Middle frontal gyrus (tissue), 1 donor: ENCODE results near the gene RFNG.

Experiments used
- DNase-seq: peaks from one replicate; pipeline ENCODE4 v3.0.0-alpha.2; 2015; ENCODE audit warnings: low spot score; ENCODE audit errors: extremely low spot score

The RFNG gene

DNA sequence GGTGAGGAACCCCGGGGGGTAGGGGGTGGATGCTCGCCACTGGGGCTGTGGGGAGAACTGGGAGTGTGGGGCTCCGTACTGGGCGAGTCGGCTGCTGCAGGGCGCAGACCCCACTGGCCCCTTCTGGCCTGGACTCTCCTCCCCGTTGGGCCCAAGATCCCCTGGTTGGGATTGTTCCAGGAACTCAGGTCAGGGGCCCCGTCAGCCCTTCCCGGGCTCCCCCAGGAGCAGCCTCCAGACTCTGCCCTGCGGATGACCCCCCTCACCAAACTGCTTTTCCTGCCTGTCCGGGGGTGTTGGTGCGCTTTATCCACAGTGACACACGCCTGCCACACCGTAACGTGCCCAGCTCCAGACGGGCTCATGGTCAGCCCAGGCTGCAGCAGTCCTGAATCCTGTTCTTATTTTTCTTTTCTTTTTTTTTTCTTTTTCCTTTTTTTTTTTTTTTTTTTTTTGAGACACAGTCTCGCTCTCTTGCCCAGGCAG, 50.0 kb downstream of the RFNG start:
- no peak for DNase-seq

DNA sequence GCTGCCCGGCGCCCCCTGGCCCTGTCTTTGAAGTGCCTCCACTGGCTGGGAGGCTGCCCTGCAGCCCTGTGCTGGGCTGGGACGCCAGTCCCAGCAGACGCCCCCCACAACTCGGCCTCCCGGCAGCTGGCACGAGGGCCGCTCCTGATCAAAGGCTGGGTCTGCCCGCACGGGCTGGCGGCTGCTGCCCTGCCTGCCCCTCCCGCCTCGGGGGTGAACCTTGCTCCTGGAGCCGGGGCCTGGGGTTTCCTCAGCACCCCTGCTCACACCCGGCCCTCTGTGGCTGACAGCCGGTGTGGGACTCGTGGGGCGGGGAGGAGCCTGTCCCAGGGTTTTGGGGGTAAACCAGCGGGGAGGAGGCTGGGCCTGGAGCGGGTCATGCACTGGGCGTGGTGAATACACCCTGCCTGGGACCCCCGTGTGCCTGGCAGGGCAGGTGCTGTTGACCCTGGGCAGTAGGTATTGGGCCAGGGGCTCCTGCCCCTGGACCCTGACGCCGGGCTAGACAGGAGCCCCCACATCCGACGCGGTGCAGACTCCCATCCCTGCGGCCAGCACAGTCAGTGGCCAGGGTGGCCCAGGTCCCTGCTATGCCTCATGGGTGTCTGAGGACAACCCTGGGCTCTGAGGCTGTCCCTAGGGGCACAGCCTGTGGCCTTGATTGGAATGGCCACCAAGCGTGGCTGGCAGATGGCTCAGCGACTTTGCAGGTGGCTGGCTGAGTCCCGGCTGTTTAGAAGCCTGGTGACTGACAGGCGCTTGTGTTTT, 50.6 kb downstream of the RFNG start:
- DNase-seq, result no peak

DNA sequence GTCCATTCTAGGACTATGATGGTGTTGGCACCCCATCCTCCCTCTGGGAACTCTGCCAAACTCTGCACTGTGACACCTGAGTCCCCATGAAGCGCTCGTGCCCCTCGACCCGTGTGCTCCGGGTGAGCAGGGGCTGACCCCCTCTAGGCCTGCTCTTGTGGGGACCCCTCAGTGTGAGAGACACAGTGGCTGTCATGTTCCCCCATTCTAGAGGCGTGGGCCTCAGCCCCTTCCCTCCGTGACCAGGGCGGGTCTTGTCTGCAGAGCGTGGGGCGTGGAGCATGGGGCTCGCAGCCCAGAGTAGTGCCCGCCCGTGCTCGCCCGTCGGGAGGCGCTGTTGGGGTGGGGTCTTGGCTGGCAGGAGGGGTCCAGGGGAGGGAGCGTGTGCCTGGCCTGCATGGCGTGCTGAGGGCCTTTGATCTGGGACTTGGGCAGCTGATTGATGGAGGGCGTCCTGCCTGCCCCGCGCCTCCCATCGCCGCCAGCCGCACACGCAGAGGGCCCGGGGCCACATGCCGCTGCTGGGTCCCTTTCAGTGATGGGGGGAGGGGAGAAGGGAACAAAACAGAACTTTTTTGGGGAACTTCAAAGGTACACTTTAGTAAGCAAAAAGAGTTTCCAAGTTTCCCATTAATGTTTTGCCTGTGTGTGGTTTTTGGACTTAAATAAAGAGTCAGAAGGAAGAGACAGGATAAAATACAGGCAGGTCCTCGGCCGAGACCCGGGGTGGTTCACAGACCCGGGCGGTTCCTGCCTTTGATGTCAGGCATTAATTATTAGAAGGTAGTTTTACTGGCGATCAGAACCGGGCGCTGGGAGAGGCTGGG, 51.4 kb downstream of the RFNG start:
- DNase-seq, result no peak

DNA sequence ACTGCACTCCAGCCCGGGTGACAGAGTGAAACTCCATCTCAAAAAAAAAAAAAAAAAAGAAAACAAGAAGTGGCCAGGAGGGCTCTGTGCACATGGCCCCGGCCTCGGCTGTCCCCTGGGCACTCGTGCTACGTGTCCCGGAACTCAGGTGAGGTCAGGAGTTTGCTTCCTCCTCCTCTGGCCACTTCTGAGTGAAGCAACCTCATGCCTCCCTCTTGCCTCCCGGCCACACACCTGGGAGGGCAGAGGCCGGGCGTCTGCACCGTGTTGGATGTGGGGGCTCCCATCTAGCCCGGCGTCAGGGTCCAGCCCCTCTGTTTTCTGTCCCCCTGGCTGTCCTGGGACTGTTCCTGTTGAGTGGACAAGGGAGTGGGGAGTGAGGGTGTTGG, 52.0 kb downstream of the RFNG start:
- DNase-seq, result no peak

DNA sequence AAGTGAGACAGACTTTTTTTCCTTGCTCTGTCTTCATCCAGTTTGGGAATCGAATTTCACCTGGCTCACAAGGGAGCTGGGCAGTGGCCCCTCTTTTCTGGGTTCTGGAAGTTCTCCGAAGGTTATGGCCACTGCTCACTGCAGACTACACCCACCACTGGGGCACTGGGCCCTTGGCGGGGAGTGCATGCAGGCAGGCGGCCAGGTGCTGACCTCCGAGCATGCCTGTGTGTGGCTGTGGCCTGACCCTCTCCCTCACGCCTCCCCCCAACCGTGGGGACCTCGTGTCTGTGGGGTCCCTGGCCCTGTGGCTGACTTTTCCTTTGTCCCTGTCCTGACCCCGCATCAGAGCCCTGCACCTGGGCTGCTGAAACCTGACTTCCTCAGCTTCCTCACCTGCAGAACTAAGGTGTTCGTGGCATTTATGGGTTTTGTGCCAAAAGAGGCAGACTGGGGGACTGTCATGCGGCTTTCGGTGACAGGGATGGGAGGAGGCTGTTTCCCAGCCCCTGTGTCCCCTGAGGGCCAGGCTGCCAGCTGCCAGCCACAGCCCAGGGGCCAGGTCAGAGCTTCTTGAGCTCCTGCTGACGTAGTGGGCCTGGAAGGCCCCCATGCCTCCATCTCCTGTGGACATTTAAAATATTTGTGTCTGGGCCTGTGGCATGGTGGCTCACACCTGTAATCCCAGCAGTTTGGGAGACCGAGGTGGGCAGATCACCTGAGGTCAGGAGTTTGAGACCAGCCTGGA, 52.7 kb downstream of the RFNG start:
- no peak for DNase-seq

DNA sequence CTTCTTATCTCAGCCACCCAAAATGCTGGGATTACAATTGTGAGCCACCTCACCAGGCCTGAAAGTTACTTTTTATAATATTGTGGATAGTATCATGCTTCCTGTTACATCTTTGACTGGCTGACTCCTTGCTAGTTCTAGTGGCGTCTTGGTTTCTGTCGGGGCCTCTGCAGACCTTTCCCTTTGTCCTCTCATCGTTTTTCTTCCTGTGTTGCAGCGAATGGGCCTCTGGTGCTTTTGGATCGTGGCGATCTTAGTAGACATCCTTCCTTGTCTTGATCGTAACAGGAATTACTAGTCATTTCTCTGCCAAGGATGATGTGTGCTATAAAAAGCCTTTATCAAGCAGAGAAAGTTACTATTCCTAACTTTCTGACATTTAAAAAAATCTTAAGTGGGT, 53.4 kb downstream of the RFNG start:
- DNase-seq, result no peak
